H1 (cell line): Measurements from ENCODE around the gene MYO15A. TPM values are rescaled to one million over a fixed set of nuclear protein-coding genes. Genes with fewer than 3 reads are reported as not detected.

Source experiments
- CTCF ChIA-PET: fragments of 300-600 bp; sonication (Branson Sonifier 250); formaldehyde crosslinking; loops from one replicate; lab custom pipeline; 2021; ENCODE audit not compliant: partially characterized antibody; lab: Charles Lee
- POLR2A ChIA-PET: fragments of 300-600 bp; sonication (Branson Sonifier 250); formaldehyde crosslinking; loops from one replicate; lab custom pipeline; 2021; ENCODE audit warnings: inconsistent platforms; ENCODE audit not compliant: partially characterized antibody; lab: Charles Lee
- DNase-seq, 2 experiments: peaks; one replicate each; pipeline versions ENCODE4 v3.0.0 to v3.0.0-alpha.2; 2010 to 2022; ENCODE audit warnings: low spot score in 2 of 2, low read depth in 1 of 2, mixed read lengths in 1 of 2
- FAIRE-seq: peaks from 2 replicates; lab custom pipeline; 2011; peaks lifted over from hg19 to GRCh38; lab: Jason Lieb, UNC
- H2AFZ ChIP-seq: 2 replicates; pipeline ENCODE4 v1.8.1; 2012; ENCODE audit warnings: low read length, inconsistent platforms
- H2AK5ac ChIP-seq: 2 replicates; pipeline ENCODE4 v1.6.1; 2013; ENCODE audit warnings: low read depth, low read length
- H2BK120ac ChIP-seq: replicated peaks from 2 replicates; pipeline ENCODE3; 2013; ENCODE audit warnings: low read depth, low read length, inconsistent platforms
- H2BK12ac ChIP-seq: 2 replicates; pipeline ENCODE4 v1.6.1; 2013; ENCODE audit warnings: low read depth, low read length
- H2BK15ac ChIP-seq: 2 replicates; pipeline ENCODE4 v1.6.1; 2013; ENCODE audit warnings: low read length
- H2BK20ac ChIP-seq: 2 replicates; pipeline ENCODE4 v1.6.1; 2013; ENCODE audit warnings: low read length
- H2BK5ac ChIP-seq: 2 replicates; pipeline ENCODE4 v1.6.1; 2013; ENCODE audit warnings: low read depth, low read length
- H3K14ac ChIP-seq: 2 replicates; pipeline ENCODE4 v1.6.1; 2013; ENCODE audit warnings: inconsistent platforms; ENCODE audit not compliant: insufficient read length
- H3K18ac ChIP-seq: 2 replicates; pipeline ENCODE4 v1.6.1; 2013; ENCODE audit warnings: low read length; ENCODE audit errors: extremely low read depth
- H3K23ac ChIP-seq: 2 replicates; pipeline ENCODE4 v1.6.1; 2013; ENCODE audit warnings: inconsistent platforms; ENCODE audit not compliant: insufficient read length
- H3K23me2 ChIP-seq: 2 replicates; pipeline ENCODE4 v1.6.1; 2013; ENCODE audit warnings: low read depth, low read length
- H3K27ac ChIP-seq: 2 replicates; pipeline ENCODE4 v1.6.1; 2011; ENCODE audit warnings: low read depth, low read length, inconsistent platforms
- H3K27me3 ChIP-seq, 4 experiments: replicated peaks in 1 of 4; 1 replicate in 1 of 4; 2 replicates in 3 of 4; pipeline versions ENCODE4 v1.6.1 to v1.8.1; 2011 to 2013; ENCODE audit warnings: low read length in 3 of 4, mild to moderate bottlenecking in 3 of 4, inconsistent platforms in 2 of 4, mixed read lengths in 2 of 4, moderate library complexity in 1 of 4; ENCODE audit not compliant: control insufficient read depth in 3 of 4, insufficient read depth in 3 of 4; ENCODE audit errors: extremely low read depth in 1 of 4
- H3K36me3 ChIP-seq, 4 experiments: 2 replicates each; pipeline versions ENCODE4 v1.6.1 to v1.8.1; 2011 to 2013; ENCODE audit warnings: mild to moderate bottlenecking in 4 of 4, low read length in 3 of 4, moderate library complexity in 2 of 4, control low read depth in 1 of 4, inconsistent platforms in 1 of 4; ENCODE audit not compliant: insufficient read depth in 4 of 4, control insufficient read depth in 2 of 4
- H3K4ac ChIP-seq: replicated peaks from 2 replicates; pipeline ENCODE3; 2013; ENCODE audit warnings: low read length, low read depth, mixed read lengths, inconsistent platforms; ENCODE audit not compliant: insufficient read length
- H3K4me1 ChIP-seq, 4 experiments: replicated peaks in 1 of 4; 1 replicate in 1 of 4; 2 replicates in 3 of 4; pipeline versions ENCODE4 v1.6.1 to v1.8.1; 2011 to 2013; ENCODE audit warnings: low read length in 3 of 4, inconsistent platforms in 2 of 4, mixed read lengths in 1 of 4; ENCODE audit not compliant: insufficient read depth in 4 of 4, control insufficient read depth in 3 of 4
- H3K4me2 ChIP-seq, 2 experiments: 2 replicates each; pipeline versions ENCODE4 v1.6.1 to v1.8.1; 2011 to 2013; ENCODE audit warnings: low read depth in 2 of 2, low read length in 2 of 2, control low read depth in 1 of 2, inconsistent platforms in 1 of 2, mild to moderate bottlenecking in 1 of 2; ENCODE audit not compliant: insufficient read depth in 1 of 2
- H3K4me3 ChIP-seq, 4 experiments: fragments of 200-600, 300-600 bp in 1 of 4; sonication (generic), shearing (Covaris generic), sonication (Bioruptor Twin) in 1 of 4; 2 replicates each; pipeline versions ENCODE4 v1.5.1 to v1.8.1; 2011 to 2016; ENCODE audit warnings: low read length in 4 of 4, low read depth in 3 of 4, control low read depth in 2 of 4, inconsistent platforms in 2 of 4, mild to moderate bottlenecking in 2 of 4, mixed read lengths in 1 of 4, moderate library complexity in 1 of 4; ENCODE audit not compliant: insufficient read depth in 2 of 4; ENCODE audit errors: extremely low read depth in 1 of 4
- H3K56ac ChIP-seq: replicated peaks from 2 replicates; pipeline ENCODE3; 2013; ENCODE audit warnings: low read depth, mild to moderate bottlenecking, mixed read lengths, low read length, inconsistent platforms; ENCODE audit not compliant: insufficient read length
- H3K79me1 ChIP-seq: 2 replicates; pipeline ENCODE4 v1.6.1; 2013; ENCODE audit warnings: low read depth, low read length, control low read depth
- H3K79me2 ChIP-seq, 2 experiments: 2 replicates each; pipeline versions ENCODE4 v1.6.1 to v1.8.1; 2012 to 2013; ENCODE audit warnings: low read length in 2 of 2, mild to moderate bottlenecking in 2 of 2, inconsistent platforms in 1 of 2; ENCODE audit not compliant: insufficient read depth in 2 of 2, control insufficient read depth in 1 of 2
- H3K9ac ChIP-seq, 4 experiments: replicated peaks in 1 of 4; 1 replicate in 1 of 4; 2 replicates in 3 of 4; pipeline versions ENCODE4 v1.6.1 to v1.8.1; 2011 to 2013; ENCODE audit warnings: low read depth in 3 of 4, low read length in 3 of 4, control low read depth in 2 of 4, mild to moderate bottlenecking in 2 of 4, moderate library complexity in 2 of 4, inconsistent platforms in 1 of 4; ENCODE audit errors: extremely low read depth in 1 of 4
- H3K9me3 ChIP-seq, 2 experiments: 2 replicates each; pipeline versions ENCODE4 v1.6.1 to v1.8.1; 2012 to 2013; ENCODE audit warnings: mild to moderate bottlenecking in 2 of 2, moderate library complexity in 2 of 2, control low read depth in 1 of 2, inconsistent platforms in 1 of 2, low read depth in 1 of 2, low read length in 1 of 2, mixed read lengths in 1 of 2; ENCODE audit not compliant: insufficient read depth in 2 of 2
- H4K20me1 ChIP-seq, 2 experiments: replicated peaks in 1 of 2; 2 replicates each; pipeline versions ENCODE3 to v1.8.1; 2011 to 2013; ENCODE audit warnings: inconsistent platforms in 2 of 2, low read length in 2 of 2, mild to moderate bottlenecking in 1 of 2; ENCODE audit not compliant: insufficient read depth in 2 of 2, control insufficient read depth in 1 of 2
- H4K5ac ChIP-seq: 2 replicates; pipeline ENCODE4 v1.6.1; 2013; ENCODE audit warnings: low read length, low read depth, mixed read lengths, inconsistent platforms; ENCODE audit not compliant: insufficient read length
- H4K8ac ChIP-seq: 2 replicates; pipeline ENCODE4 v1.8.0; 2013; ENCODE audit warnings: mild to moderate bottlenecking, moderate library complexity, low read length, inconsistent platforms; ENCODE audit not compliant: insufficient read depth; ENCODE audit errors: extremely low read depth
- H4K91ac ChIP-seq: replicated peaks from 2 replicates; pipeline ENCODE3; 2013; ENCODE audit warnings: low read length, mixed read lengths, inconsistent platforms; ENCODE audit not compliant: insufficient read length
- CEBPB ChIP-seq: IDR thresholded peaks from 2 replicates; pipeline ENCODE4 v1.6.1; 2012; ENCODE audit warnings: low read depth, low read length
- CTBP2 ChIP-seq: IDR thresholded peaks from 2 replicates; pipeline ENCODE4 v1.7.0; 2011; ENCODE audit warnings: borderline replicate concordance, mild to moderate bottlenecking, moderate library complexity, mixed read lengths, low read length; ENCODE audit not compliant: insufficient read depth, insufficient read length
- FOSL1 ChIP-seq: IDR thresholded peaks from 2 replicates; pipeline ENCODE4 v1.6.1; 2011; ENCODE audit warnings: mild to moderate bottlenecking, low read depth, low read length, moderate library complexity; ENCODE audit not compliant: insufficient read depth
- GABPA ChIP-seq: IDR thresholded peaks from 2 replicates; pipeline ENCODE4 v1.6.1; 2011; ENCODE audit warnings: mild to moderate bottlenecking, low read length, moderate library complexity, borderline replicate concordance; ENCODE audit not compliant: insufficient read depth
- KDM1A ChIP-seq: fragments of 200-600, 300-600 bp; sonication (generic); IDR thresholded peaks from 2 replicates; pipeline ENCODE4 v1.7.1; 2016; ENCODE audit warnings: mild to moderate bottlenecking, low read length, borderline replicate concordance
- SP1 ChIP-seq: IDR thresholded peaks from 2 replicates; pipeline ENCODE4 v1.6.1; 2011; ENCODE audit warnings: low read depth, low read length
- WGBS, 2 experiments: shearing (Covaris generic) in 1 of 2; methylation state at CpG; one replicate each; pipeline versions ENCODE4 v1.1.6 to v1.1.7; 2013 to 2015; ENCODE audit warnings: low lambda C conversion rate in 2 of 2, mixed read lengths in 2 of 2, inconsistent platforms in 1 of 2, low coverage in 1 of 2, missing lambda C conversion rate in 1 of 2; ENCODE audit not compliant: insufficient replicate concordance in 2 of 2, insufficient coverage in 1 of 2, insufficient read length in 1 of 2; ENCODE audit errors: extremely low coverage in 1 of 2, missing lambda C conversion rate in 1 of 2; 5-methylcytosine and 5-hydroxymethylcytosine counted together
- polyA plus RNA-seq, 7 experiments: library from polyadenylated mRNA; depleted of rRNA in 3 of 7; stranded (reverse) in 5 of 7; unstranded in 2 of 7; fragments of >200 nt in 5 of 7; fragments of 200-250 nt in 2 of 7; gene quantifications; 1 replicate in 5 of 7; 2 replicates in 1 of 7; 4 replicates in 1 of 7; pipeline versions ENCODE4 v1.2.1 to v1.2.3, GENCODE V29; 2011 to 2013; ENCODE audit warnings: missing spikeins in 2 of 7, mixed read lengths in 2 of 7
- total RNA-seq: library from RNA; stranded (reverse); fragmentation: NEBNext Ultra II Directional; extraction: Animal tissue kit (Norgen Biotek cat#: 25700); gene quantifications from 2 replicates; pipeline ENCODE4 v1.2.1, GENCODE V29; 2021
- TF ChIP-seq, protein P1 (sequence below): IDR thresholded peaks from 2 replicates; pipeline ENCODE4 v1.6.1; 2011; ENCODE audit warnings: low read length, improper control_type of control experiment

MYO15A gene
- total and polyA plus RNA-seq, 2 of the 8 experiments (the other 6 are each of a cell fraction or from before 2014, with no cell fraction given): 1.6 to 4.2 TPM

GRCh38 chr17:18121144-18121910 is 12.8 kb downstream of the MYO15A start:
- Histone ChIP-seq H3K56ac (no peak overlapping the region), H2BK5ac (no peak overlapping the region), H3K9me3 (peaks cover 10 to 24% of the 10 kb centered on the region in 2 experiments), H2BK15ac (no peak overlapping the region), H3K79me1 (no peaks in the 10 kb centered on the region), H3K4ac (no peak overlapping the region), H3K4me1 (no peaks in the 10 kb centered on the region), H3K14ac (no peak overlapping the region), H3K36me3 (peaks cover 0 to 4% (median 0%) of the 10 kb centered on the region in 4 experiments; a peak in 1 of 8 replicates), H4K20me1 (no peaks in the 10 kb centered on the region), H2BK20ac (no peak overlapping the region), H4K91ac (no peak overlapping the region), H4K8ac (no peak overlapping the region), H2AFZ (no peak overlapping the region), H2AK5ac (no peak overlapping the region), H3K23me2 (no peaks in the 10 kb centered on the region), H3K9ac (no peak overlapping the region), H3K27me3 (no peaks in the 10 kb centered on the region), H2BK12ac (no peak overlapping the region), H3K79me2 (no peaks in the 10 kb centered on the region), H2BK120ac (no peak overlapping the region), H3K23ac (no peak overlapping the region), H4K5ac (no peak overlapping the region), H3K27ac (no peak overlapping the region), H3K4me2 (no peak overlapping the region), H3K4me3 (no peak overlapping the region), H3K18ac (no peak overlapping the region)
- no peak for DNase-seq
- 86% methylated on average over 27 of the region's 54 CpGs; no CpG with 5 or more reads in 1 of the 2 experiments for WGBS, 2 experiments
- ChIA-PET CTCF (interaction anchor here (0.6 to 2.1 kb wide), 3 partner anchors 20 to 43 kb away, joined by 3 to 7 read pairs (median 4); no protein-coding TSS in a partner anchor), POLR2A (interaction anchor here (0.7 to 1.7 kb wide), 3 partner anchors 11 to 50 kb away, joined by 3 to 7 read pairs (median 3); no protein-coding TSS in a partner anchor)
- no peak for FAIRE-seq
- TF ChIP-seq KDM1A (no peak), CEBPB (no peak), FOSL1 (no peak), SP1 (no peak), CTBP2 (no peak), GABPA (0 out of 2 replicates have a peak, but pooled peaks have one; percentile 23)
- TF ChIP-seq, protein P1, sequence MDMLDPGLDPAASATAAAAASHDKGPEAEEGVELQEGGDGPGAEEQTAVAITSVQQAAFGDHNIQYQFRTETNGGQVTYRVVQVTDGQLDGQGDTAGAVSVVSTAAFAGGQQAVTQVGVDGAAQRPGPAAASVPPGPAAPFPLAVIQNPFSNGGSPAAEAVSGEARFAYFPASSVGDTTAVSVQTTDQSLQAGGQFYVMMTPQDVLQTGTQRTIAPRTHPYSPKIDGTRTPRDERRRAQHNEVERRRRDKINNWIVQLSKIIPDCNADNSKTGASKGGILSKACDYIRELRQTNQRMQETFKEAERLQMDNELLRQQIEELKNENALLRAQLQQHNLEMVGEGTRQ: no peak
